D341Med (cell line): ENCODE results near the gene EML1.

Experiments
- DNase-seq: peaks from one replicate; pipeline ENCODE4 v3.0.0; 2012; ENCODE audit warnings: low spot score

EML1 gene

DNA sequence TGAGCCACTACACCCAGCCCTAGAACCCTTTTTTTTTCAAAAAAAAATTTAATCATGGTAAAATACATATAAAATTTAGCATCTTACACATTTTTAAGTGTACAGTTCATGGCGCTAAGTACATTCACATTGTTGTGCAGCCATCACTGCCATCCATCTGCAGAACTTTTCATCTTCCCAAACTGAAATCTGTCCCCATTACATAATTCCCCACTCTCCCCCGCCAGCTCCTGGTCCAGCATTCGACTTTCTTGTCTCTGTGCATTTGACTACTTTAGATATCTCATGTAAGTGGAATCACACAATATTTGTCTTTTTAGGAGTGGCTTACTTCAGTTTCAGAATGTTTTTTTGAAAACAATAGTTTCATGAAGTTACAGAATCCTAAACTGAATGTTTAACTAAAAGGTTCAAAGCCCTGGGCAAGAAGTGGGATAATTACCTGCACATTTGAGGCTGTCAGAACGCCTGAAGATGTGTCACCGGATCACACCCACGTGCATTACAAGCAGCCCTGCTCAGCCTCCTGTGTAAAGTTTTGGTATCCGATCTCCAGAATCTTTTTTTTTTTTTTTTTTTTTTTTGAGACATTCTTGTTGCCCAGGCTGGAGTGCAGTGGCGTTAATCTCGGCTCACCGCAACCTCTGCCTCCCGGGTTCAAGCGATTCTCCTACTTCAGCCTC is 12.7 kb downstream of the EML1 start:
- DNase-seq = no peak

DNA sequence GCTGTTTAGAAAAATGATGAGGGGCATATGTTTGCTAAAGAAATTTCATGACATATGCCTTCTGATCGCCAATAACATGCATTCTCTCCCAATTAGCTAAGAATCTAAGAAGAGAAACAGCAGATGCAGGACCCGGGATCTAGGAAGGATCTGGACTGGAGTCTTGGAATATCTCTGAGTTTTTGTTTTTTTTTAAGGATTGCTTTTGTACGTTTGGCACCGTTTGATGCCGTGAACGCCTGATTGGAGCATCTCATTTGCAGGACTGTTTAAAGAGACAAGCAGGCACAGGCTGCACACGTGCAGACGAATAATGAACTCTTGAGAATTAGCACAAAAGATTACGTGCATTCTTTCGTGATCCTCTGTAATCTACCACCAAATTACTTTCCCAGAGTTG is 13.6 kb downstream of the EML1 start:
- DNase-seq = no peak

DNA sequence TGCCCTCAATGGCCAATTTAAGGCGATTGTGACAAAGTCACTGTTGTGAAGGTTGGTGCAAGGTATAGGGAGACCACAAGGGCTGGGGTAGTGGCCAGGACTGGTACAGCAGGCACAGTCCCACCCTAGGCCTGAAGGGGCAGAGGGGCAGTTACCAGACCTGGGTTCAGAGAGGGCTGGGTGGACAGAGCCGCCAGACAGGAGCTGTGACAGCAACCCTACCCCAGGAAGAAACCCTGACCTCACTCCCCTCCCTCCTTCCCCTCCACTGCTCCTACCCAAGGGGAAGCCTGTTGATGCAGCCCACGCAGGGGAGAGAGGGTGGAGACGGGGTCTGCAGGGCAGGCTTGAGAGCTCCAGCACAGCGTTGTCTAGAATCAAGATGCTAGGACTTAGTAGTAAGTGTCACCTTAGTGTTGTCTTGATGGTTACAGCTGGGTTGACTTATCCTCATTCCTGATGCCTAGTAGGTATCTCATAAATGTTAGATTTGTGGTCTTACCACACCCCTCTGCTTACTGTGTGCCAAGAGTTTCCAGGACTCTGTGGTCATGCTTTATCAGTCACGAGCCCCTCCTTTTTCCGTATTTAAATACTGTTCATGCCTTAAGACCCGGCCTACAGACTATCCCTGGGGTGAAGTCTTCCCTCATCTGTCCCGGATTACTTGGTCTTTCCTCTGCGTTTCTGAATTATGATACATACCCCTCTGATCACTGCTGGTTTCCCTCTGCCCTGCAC is 14.4 kb downstream of the EML1 start:
- no peak for DNase-seq

DNA sequence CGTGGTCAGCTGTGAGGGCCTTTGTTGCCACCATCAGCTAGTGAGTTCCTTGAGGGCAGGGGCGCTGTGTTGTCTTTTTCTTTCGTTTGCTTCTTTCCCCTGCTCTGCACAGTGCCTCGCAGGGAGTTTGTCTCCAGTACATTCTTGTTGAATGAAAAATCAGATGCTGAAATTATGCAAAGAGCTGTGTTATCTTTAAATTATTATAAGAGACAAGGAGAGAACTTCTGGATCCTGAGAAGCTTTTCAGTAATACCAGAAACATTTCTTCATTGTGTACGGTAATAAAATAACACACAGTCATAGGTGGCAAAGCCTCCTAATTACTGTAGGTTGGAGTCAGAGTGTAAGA is 14.9 kb downstream of the EML1 start:
- no peak for DNase-seq

DNA sequence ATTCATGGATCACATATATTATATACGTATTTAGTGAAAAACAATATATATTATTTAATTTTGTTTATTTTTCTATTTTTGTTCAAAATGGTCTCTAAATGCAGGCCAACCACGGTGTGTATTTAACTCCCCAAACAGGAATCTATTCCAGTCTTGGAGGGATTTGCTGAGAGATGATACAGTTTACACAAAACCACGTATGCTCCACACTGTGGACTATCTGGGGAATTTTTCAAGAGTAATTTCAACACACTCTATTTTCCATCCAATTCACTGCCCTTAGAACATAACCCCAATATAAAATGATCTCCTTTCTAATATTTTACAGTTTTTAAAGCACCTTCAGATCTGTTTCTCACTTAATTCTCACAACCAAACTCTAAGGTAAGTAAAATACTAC is 15.3 kb downstream of the EML1 start:
- DNase-seq = no peak

DNA sequence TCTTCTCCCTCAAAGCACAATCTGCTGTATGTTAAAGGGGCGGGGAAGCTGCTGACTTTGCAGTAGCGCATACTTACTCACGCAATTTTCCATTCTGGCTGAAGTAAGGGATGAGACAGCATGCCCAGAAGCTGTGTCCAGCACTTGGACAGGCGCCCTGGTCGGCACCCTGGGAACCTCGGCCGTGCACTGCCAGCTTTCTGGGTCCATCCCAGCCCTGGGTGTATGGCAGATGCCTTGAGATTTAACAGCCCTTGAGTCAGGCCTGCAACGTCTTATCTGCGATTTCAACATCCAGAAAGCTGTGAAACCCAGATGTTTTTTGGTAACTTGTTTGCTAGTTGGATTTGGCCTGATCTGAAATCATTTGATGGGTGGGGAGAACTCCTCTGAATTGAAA is 16.1 kb downstream of the EML1 start:
- no peak for DNase-seq

DNA sequence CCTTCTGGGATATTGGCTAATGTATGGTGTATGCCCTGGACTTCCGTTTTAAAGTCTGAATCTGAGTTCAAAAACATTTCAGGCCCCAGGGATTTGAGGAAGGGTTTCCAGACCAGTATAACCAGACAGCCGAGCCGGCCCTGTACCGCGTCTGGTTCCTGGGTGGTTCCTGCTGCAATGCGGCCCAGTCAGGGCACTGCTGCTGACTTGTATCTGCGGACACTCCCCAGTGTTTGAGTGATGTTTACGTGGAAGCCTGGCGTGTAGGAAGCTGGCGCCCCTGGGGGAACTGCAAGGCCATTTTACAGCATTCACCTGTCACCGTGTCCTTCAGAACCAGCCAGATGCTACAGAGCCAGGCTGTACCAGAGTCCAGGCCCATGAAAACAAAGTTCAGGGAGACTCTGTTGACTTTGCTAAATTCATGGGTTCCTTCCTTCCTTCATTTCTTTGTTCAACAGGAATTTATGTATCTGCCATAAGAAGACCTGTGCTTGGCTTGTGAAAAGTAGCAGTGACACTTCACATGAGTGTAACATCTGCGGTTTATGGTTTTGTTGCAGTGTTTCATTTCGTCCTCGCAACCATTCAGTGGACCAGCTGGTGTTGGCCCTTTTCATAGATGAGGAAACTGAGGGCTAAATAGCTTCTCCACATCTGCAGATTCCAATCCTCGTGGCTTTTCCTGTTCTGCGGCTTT is 16.8 kb downstream of the EML1 start:
- DNase-seq = no peak

DNA sequence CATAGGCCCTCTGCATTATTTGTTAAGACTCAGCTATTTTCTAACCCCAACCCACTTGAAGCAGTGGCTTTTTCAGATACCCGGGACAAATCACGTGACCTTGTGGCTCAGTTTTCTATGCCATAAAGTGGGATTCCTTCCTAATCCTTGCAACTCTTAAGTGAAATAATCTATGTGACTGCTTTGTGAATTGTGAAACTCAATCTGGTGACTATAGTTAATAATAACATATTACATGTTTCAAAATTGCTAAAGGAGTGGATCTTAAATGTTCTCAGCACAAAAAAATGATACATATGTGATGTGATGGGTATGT is 17.3 kb downstream of the EML1 start:
- no peak for DNase-seq

DNA sequence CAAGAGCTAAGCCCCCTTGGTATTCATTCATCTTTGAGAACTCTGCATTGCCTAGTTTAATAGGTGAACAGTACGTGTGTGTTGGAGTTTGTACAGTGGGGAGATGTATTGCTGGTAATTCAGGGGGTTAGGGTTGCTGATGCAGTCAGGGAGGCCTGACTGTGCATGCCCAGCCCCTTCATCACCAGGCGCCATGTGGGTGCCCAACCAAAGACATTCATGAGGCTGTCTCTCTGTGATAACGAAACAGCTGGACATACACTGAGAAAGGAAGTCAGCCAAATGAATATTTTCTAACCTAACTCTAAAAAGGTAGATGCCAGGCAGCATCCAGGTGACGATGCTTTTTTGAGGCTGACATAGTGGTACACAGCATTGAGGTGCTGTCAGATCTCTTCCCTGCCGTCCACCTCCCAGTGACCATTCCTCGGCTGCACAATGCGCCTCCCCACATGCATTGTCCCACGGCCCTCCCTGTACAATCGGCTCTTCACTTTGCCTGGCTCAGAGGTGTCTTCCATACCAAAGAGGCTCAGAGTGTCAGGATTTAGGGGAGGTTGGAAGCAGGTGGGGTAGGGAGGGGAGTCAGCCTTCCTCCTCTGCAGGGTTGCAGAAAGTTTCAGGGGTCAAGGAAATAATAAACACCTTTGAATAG is 19.0 kb downstream of the EML1 start:
- no peak for DNase-seq

DNA sequence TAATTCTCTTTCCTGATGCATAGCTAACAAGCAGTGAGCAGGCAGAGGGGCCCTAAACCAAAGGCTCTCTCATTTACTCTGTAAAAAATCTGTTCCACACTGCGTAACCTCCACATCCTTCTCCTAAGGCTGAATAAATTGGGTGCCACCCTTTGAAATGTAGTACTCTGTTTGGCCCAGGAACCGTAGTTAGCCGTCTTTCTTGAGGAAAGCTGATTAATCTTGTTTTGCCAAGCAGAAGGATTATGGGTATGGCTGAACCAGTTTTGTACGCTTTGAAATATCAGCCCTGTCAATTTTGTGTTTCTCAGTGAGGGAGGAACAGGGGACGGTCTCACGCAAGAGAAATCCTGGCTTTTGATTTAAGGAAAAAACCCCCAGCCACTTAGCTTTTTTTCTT is 19.7 kb downstream of the EML1 start:
- DNase-seq = no peak

DNA sequence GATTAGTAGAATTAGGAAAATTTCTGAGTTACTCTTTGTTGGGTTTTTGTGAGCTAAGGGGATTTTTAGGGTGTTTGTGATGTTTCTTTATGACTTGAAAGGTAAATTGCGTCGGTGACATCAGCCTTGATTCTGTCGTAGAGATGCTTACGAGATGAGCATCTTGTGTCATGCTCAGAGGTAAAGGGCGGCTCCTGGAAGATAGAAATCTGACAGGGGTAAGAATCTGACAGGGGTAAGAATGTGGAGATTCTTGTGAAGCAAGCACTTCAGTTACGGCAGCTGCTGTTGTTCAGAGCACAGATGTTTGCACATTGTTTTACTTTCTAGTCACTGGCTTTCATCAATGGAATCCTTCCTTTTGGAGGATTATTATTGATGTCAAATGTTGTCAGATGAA is 22.5 kb downstream of the EML1 start:
- no peak for DNase-seq

DNA sequence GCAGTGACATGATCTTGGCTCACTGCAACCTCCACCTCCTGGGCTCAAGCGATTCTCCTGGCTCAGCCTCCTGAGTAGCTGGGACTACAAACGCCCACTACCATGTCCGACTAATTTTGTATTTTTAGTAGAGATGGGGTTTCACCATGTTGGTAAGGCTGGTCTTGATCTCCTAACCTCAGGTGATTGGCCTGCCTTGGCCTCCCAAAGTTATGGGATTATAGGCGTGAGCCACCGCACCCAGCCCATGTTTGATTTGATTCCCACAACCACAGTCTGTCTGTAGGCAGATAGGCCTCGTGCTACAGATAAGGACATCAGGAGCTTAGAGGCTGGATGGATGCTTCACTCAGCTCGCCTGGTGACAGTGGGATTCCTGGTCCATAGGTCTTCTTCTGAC is 23.0 kb downstream of the EML1 start:
- no peak for DNase-seq

DNA sequence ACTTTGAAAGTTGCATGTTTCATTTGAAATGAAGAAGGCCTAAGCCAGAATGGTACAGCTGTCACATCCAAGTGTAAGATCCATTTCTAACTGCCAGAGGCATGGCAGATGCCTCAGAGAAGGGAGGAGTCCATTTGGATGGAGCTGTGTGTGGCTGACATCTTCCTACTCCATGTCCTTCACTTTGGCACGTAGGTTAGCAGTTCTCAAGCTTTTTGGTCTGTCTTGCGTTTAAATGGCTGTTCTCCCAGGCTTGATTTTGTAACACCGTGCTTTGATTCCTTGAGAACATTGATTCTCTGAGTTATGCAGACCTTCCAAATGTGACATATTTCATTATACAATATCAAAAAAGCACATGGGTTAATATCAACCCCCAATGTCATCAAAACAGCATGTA is 23.4 kb downstream of the EML1 start:
- DNase-seq = no peak

DNA sequence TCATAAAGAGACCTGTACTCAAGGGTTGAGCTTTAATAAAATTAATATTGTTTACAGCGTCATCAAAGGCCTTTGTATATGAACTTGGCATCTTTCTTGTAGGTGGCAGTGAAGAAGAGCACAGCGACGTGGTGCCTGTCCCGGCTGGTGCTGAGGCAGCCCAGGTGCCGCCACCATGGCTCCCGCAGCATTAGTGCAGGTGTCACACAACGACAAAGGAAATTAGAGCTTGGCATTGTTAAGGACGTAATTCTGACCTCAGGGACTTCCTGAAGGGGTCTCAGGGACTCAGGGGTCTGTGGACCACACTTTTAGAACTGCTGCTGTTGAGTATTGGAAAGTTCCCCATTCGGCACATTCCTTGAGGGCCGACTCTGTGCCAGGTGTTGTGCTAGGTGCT is 24.1 kb downstream of the EML1 start:
- no peak for DNase-seq

DNA sequence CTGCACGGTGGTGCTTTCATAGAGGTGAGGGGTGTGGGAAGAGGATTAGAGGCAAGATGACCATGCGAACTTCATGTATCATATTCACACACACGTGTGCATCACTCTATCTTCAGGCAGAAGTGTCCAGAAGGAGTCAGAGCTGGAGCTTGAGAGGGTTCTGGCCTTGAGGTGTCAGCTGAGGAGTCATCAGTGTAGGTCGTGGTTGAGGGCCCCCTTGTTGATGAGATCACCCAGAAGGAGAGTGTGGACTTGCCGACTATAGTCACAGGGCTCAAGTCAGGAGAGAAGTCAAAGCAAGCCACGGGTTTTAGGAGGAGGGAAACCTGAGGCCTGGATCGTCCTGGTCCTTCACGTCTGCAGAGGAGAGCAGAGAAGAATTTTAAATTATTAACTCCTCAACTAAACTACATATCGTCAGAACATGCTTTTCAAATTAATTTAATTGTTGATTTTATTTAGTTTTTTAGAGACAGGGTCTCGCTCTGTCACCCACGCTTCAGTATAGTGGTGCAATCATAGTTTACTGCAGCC is 25.4 kb downstream of the EML1 start:
- no peak for DNase-seq

DNA sequence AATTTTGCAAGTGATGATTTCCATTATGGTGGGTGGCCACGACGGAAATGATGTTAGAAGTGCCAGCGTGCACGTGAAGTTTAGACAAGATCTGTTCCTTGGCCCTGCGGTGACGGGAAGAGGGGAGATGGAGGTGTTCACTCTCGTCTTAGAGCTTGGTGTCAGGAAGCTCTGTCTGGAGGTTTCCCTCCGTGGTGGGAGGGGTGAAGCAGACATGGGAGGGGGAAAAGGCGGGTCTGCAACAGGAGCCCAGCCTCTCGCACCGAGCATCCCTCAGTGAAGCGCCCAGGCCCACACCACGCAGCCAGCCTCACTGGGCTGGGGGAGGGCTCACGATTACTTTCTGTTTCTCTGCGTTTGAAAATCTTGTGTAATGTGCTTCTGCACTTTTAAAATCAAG is 26.3 kb downstream of the EML1 start:
- no peak for DNase-seq

DNA sequence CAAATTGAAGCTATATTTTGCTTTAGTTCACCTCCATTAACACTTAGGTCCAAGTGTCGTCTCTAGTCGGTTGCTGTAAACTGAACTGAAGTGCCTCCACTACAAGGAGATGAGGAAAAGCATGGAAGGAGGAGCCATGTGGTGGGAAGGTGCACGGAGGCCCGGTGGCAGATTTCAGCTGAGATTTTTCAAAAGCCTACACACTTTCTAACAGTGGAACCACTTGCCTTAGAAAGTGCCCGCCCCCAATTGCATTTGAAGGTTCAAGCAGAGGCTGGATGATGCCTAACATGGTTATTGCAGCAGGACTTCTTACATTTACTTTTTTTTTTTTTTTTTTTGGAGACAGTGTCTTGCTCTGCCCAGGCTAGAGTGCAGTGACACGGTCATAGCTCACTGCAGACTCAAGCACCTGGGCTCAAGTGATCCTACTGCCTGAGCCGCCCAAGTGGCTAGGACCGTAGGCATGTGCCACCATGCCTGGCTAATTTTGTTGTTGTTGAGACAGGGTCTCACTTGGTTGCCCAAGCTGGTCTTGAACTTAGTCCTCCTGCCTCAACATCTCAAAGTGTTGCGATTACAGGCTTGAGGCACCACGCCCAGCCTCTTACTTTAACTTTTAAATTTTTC is 27.6 kb downstream of the EML1 start:
- DNase-seq = no peak

DNA sequence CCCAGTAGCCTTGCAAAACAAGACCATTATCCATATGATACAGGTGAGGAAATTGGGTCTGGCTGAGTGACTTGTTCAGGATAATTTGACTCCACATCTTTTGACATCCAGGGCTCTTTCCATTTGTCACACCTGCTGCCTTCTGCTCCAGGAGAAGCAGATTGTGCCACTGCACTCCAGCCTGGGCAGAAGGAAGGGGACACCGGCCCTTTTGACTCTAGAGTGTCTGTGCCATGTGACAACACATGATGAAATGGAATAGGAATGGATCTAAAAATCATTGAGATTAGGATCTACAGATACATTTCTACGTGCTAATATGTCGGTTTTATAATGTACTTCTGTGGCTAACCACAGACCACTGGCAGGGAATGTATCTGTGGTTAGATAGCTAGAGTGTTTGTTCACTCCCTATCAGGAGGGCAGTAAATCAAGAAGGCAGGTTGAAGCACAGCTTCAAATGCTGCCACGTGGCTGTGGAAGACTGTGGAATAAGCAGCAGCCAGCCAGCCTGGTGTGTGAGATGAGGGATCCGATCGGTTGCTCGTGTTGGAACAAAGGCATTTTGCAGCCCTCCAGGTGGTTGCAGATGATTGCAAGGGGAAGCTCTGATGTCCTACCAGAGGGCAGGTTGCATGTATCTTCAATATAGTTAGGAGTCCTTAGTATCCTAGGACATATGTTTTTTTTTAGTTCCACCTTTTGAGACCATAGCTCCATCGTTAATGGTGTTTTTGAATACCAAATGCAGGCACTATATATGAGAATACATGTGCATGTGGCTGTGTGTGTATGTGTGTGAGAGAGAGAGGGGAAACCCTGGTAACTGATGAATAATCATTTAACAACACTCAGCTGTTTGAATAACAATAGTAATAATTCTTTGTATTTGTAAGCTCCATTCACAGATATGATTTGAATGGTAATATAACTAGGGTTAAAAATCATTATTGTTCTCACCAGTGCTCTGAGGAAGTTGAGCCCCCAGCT is 28.6 kb downstream of the EML1 start:
- no peak for DNase-seq

DNA sequence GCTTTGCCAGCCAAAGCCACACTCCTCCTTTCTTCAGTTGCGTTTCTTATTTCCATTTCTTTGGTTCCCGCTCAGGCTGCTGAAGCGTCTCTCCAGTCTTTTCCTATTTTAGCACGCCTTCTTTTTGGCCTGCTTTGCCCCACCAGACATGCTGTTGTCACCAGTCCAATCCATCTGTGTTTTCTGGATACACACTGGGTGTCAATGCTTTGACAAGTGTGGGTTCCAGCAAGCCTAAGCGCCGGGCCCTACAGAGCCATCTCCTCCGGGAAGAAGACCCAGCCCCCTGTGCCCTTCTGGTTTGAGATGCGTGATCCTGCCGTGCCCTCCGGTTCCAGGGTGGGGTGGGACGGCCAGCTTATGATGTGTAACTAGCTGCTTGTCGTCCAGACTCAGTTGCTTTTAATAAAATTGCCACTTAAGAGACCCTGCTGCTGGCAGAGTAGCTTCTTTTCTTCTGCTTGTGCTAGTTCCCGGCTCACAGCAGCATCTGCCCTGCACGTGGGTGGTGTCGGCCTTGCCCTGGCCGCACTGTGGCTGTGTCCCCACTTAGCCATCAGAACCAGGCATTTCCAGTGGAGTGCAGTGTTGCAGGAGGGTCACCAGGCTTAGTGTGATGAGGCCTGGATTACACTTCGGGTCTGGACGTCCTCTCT is 29.7 kb downstream of the EML1 start:
- DNase-seq = no peak

DNA sequence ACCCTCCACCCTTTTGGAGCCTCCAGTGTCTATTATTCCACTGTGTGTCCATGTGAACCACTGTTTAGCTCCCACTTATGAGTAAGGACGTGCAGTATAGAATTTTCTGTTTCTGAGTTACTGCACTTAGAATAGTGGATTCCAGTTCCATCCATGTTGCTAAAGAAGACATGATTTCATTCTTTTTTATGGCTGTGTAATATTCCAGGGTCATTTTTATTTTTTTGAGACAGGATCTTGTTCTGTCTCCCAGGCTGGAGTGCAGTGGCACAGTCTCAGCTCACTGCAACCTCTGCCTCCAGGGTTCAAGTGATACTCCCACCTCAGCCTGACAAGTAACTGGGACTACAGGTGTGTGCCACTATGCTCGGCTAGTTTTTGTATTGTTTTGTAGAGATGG is 31.6 kb downstream of the EML1 start:
- no peak for DNase-seq

DNA sequence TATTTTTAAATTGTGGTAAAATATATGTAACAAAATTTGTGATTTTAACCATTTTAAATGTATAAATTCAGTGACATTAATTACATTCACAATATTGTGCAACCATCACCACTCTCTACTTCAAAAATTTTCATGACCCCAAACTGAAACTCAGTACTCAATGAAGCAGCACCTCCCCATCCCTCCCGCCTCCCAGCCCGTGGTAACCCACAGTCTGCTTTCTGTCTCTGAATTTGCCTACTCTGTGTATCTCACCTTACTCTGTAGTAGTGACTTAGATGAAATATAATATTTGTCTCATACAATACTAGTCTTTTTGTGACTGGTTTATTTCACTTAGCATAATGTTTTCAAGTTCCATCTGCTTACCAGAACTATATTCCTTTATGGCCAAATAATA is 36.2 kb downstream of the EML1 start:
- no peak for DNase-seq
